Measurements from ENCODE around the gene NACA. TPM values are rescaled to one million over a fixed set of nuclear protein-coding genes. Genes with fewer than 3 reads are reported as not detected.
A peak's percentile ranks its signal among the peaks of the same experiment; 100 is the strongest.

The NACA gene
- total RNA-seq (1,000 to 10,000 TPM; 1,056 to 1,536 (median 1,356) TPM), polyA plus RNA-seq (1,000 to 10,000 TPM; 1,639 to 2,405 (median 1,646) TPM)

- no peaks in the 10 kb centered on the region for H3K9me3 ChIP-seq
- intact Hi-C loops (cut with DNase I) = loop anchor here (1.0 to 2.0 kb wide), 3 partner anchors 37 to 88 kb away; partner anchors contain the start of gene PTGES3
- peak in 2 of 4 donors; percentile 5 to 40 for TF ChIP-seq EP300 (IDR thresholded peaks at IDR 0.05)
- TF ChIP-seq POLR2AphosphoS5 (IDR thresholded peaks at IDR 0.05) = peak; percentile 99 to 100 (median 99)
- no peak for TF ChIP-seq CTCF (IDR thresholded peaks at IDR 0.05)
- TF ChIP-seq POLR2A (IDR thresholded peaks at IDR 0.05) = peak; percentile 96 to 98
- peak within 1 kb of the TSS; percentile 59 to 97 (median 68) for H3K4me3 ChIP-seq
- peak within 1 kb of the TSS; percentile 88 to 96 (median 90) for H3K27ac ChIP-seq
- H3K36me3 ChIP-seq = peaks cover 0 to 34% (median 5%) of the 10 kb centered on the region in 4 donors
- H3K4me1 ChIP-seq = peaks cover 0 to 47% (median 41%) of the 10 kb centered on the region in 4 donors
- 0% methylated on average over 46 of the region's 46 CpGs for WGBS, 2 donors
- H3K27me3 ChIP-seq = no peaks in the 10 kb centered on the region
- peak; percentile 99 for DNase-seq
Measured at GRCh38 chr12:56724972-56725722, at the start of gene NACA. TSS of gene NACA (minus strand) at chr12:56725299. CDS start at chr12:56724521, 778 bp downstream.

- Histone ChIP-seq H3K27ac (peak overlapping the region in 3 of 4 donors; percentile 37 to 49 (median 49)), H3K4me3 (no peak overlapping the region), H3K4me1 (peaks cover 0 to 56% (median 47%) of the 10 kb centered on the region in 4 donors), H3K9me3 (no peaks in the 10 kb centered on the region), H3K27me3 (no peaks in the 10 kb centered on the region), H3K36me3 (peaks cover 0 to 8% (median 3%) of the 10 kb centered on the region in 4 donors)
- TF ChIP-seq CTCF (IDR thresholded peaks at IDR 0.05) (no peak), POLR2AphosphoS5 (IDR thresholded peaks at IDR 0.05) (peak in 3 of 4 donors; percentile 41 to 56 (median 51))
- intact Hi-C loops (cut with DNase I) = no loop called here
- 87 to 89% methylated on average over 2 of the region's 2 CpGs for WGBS, 2 donors
- DNase-seq = no peak
Measured at GRCh38 chr12:56773113-56773512, 48.0 kb upstream of the NACA start.

- Histone ChIP-seq H3K4me1 (peaks cover 0 to 56% (median 51%) of the 10 kb centered on the region in 4 donors), H3K27ac (peak overlapping the region in 2 of 4 donors; percentile 49), H3K9me3 (no peaks in the 10 kb centered on the region), H3K27me3 (no peaks in the 10 kb centered on the region), H3K4me3 (no peak overlapping the region), H3K36me3 (peaks cover 0 to 8% (median 3%) of the 10 kb centered on the region in 4 donors)
- intact Hi-C loops (cut with DNase I) = no loop called here
- WGBS, 2 donors = 88 to 94% methylated on average over 5 of the region's 5 CpGs
- DNase-seq = no peak
- no peak for TF ChIP-seq CTCF (IDR thresholded peaks at IDR 0.05)
- TF ChIP-seq EP300 (IDR thresholded peaks at IDR 0.05) = no peak
- no peak for TF ChIP-seq POLR2A (IDR thresholded peaks at IDR 0.05)
- TF ChIP-seq POLR2AphosphoS5 (IDR thresholded peaks at IDR 0.05) = no peak
Measured at GRCh38 chr12:56772625-56773024, 47.5 kb upstream of the NACA start.

- Histone ChIP-seq H3K4me3 (no peak overlapping the region), H3K27me3 (no peaks in the 10 kb centered on the region), H3K27ac (peak overlapping the region in 3 of 4 donors; percentile 52 to 84 (median 52)), H3K36me3 (no peaks in the 10 kb centered on the region), H3K9me3 (no peaks in the 10 kb centered on the region), H3K4me1 (peaks cover 0 to 73% (median 60%) of the 10 kb centered on the region in 4 donors)
- TF ChIP-seq EP300 (IDR thresholded peaks at IDR 0.05) (no peak), POLR2A (IDR thresholded peaks at IDR 0.05) (no peak), POLR2AphosphoS5 (IDR thresholded peaks at IDR 0.05) (no peak), CTCF (IDR thresholded peaks at IDR 0.05) (no peak)
- 87 to 91% methylated on average over 3 of the region's 3 CpGs for WGBS, 2 donors
- no peak for DNase-seq
- intact Hi-C loops (cut with DNase I) = no loop called here
Measured at GRCh38 chr12:56769868-56770267, 44.8 kb upstream of the NACA start.
